Activated naive CD8-positive, alpha-beta T cell (primary cell): ENCODE data around the gene ZNF577.
"Not testable (repeated sequence)": the region's sequence is repeated elsewhere in the genome, so short reads cannot be mapped to it uniquely, and the experiment has no call there.

Experiments
- H3K27ac Mint-ChIP-seq: one replicate; pipeline ENCODE4 v1.8.0; 2021; ENCODE audit warnings: mixed read lengths
- H3K27me3 Mint-ChIP-seq: one replicate; pipeline ENCODE4 v1.8.0; 2021; ENCODE audit warnings: mixed read lengths
- H3K36me3 Mint-ChIP-seq: one replicate; pipeline ENCODE4 v1.8.0; 2021; ENCODE audit warnings: mixed read lengths
- H3K4me1 Mint-ChIP-seq: one replicate; pipeline ENCODE4 v1.8.0; 2021; ENCODE audit warnings: low read depth, mixed read lengths
- H3K4me3 Mint-ChIP-seq: one replicate; pipeline ENCODE4 v1.8.0; 2021; ENCODE audit warnings: mild to moderate bottlenecking, mixed read lengths
- H3K9me3 Mint-ChIP-seq: one replicate; pipeline ENCODE4 v1.8.0; 2021; ENCODE audit warnings: low read depth, mixed read lengths

The ZNF577 gene

DNA sequence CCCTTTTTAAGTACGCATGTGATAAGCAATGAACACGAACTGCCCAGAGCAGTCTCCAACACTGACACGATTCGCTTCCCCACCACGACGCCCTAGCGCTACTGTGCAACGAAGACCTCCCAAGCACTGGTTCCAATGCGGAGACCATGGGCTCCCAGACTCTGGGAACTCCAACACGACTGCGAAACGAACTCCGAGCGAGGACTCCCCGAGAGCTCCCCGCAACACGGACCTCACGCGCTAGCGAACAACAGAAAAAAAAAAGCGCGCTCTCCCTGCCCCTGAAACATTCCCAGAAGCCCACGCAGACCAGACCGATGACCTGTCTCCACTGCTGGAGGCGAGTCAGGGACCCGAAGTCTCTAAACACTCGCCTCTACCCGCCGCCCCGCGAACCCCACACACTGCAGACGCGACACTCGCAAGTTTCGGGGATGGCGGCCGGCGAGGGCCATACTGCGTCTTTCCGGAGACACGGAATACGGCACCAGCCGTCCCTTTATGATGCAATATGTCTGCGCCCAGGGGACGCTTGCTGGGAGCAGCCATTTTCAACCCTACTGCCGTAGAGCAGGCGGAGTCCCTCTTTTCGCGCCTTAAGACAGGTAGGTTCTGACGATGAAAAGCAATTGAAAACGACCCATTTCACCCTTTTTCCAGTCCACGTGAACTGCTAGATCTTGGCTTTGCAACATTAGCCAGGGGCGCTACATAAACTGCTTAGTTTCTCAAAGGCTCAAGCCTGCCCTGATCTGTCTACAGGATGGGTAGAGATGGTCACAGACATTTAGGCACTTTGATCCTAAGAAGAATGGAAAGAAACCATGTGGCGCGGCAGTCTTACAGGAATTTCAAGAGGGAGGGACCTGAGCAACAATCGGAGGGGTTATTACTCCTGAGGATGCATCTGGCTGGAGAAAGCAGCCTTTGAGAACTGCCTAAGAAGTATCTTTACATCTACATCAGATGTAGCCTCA lies at the start of gene ZNF577:
ZNF577 (minus strand) TSS at position 430 of the 977 bp plus-strand sequence. CDS start 7,569 bp downstream, outside the sequence.
- peak within 1 kb of the TSS; percentile 90 for H3K4me3 Mint-ChIP-seq

DNA sequence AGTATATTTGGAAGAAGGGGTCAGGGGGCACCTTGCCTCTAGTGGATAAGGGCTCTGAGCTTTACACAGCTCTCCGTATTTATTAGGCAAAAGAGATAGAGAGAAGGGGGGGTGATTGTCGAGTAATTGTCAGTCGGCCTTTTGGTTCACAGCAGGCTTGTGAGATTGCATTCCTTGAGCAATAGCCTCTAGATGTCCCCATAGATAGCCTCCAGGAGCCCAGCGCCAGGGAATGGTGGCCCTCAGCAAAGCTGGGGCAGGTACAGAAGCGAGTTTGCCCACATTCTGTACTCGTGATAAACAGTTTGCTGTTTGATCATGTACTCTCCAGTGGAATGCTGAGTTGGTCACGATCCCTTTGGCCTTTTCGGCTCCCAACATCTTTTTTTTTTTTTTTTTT lies 44.2 kb upstream of the ZNF577 start:
- H3K36me3 Mint-ChIP-seq: peaks cover 59% of the 10 kb centered on the region
- no peak overlapping the region for H3K4me3 Mint-ChIP-seq
- H3K27ac Mint-ChIP-seq: no peak overlapping the region
- H3K4me1 Mint-ChIP-seq: peaks cover 21% of the 10 kb centered on the region
- H3K9me3 Mint-ChIP-seq: peaks cover 25% of the 10 kb centered on the region
- H3K27me3 Mint-ChIP-seq: no peaks in the 10 kb centered on the region

More for the DNA sequence above, at the start of gene ZNF577:
- Mint-ChIP-seq H3K36me3 (peaks cover 59% of the 10 kb centered on the region), H3K4me1 (peaks cover 3% of the 10 kb centered on the region), H3K27me3 (no peaks in the 10 kb centered on the region), H3K9me3 (peaks cover 21% of the 10 kb centered on the region), H3K27ac (peak within 1 kb of the TSS; percentile 76)

DNA sequence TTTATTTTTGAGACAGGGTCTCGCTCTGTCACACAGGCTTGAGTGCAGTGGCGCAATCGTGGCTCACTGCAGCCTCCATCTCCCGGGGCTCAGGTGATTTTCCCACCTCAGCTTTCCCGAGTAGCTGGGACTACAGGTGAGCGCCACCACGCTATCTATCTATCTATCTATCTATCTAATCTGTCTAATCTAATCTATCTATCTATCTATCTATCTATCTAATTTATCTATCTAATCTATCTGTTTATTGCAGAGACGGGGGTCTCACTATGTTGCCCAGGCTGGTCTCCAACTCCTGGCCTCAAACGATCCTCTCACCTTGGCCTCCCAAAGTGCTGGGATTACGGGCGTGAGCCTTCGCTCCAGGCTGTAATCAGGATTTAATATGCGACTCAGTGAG lies 40.1 kb upstream of the ZNF577 start:
- Mint-ChIP-seq H3K36me3 (peaks cover 44% of the 10 kb centered on the region), H3K27me3 (no peaks in the 10 kb centered on the region)

DNA sequence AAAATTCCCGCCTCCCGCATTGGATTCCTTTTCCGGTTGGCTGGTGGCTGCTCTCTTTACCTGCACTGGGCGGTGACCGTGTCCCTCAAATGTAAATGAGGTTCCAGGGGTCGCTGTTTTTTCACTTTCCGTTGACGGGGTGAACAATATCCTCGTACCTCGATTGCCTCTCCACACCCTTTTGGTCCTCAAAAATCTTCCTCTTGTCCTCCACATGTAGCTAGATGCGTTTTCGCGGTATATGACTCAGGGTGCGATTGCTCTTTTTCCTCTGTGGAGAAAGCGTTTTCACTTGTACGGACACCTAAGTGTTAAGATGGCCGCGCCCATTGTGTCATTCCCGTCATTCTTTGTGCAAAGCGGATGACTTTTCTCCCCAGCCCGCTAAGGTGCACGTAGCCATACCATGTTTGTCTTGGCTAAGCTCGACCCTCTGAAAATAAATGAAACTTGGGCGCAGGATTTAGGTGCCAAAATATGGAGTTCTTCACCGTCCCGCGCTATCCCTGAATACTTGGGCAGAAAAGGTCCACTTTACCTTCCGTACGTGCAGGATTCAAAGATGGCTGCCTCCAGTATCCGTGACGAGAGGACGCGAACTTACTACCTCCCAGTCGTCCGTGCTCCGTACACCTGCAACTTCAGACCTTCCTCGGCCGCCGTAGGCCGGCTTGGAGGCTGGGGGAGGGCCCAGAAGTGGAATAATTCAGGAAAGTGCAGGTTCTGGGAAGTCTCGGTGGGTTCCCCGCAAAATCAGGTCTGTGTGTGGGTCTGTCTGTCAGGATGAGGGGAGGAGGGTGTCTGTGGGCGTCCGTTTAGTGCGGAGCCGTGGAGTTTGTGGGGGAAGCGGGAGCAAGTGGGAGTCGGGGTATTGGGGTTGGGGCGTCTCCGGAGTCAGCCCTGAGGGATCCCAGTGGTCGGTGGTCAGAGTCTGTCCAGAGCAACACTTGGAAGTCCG lies 39.3 kb upstream of the ZNF577 start, which contains the start of gene ZNF613:
ZNF613 (plus strand) TSS at position 689 of the 958 bp plus-strand sequence. CDS start 8,749 bp downstream, outside the sequence.
- H3K4me1 Mint-ChIP-seq: peaks cover 26% of the 10 kb centered on the region
- H3K9me3 Mint-ChIP-seq: peaks cover 31% of the 10 kb centered on the region
- peaks cover 46% of the 10 kb centered on the region for H3K36me3 Mint-ChIP-seq
- H3K27ac Mint-ChIP-seq: peak within 1 kb of the TSS; percentile 96
- H3K4me3 Mint-ChIP-seq: peak within 1 kb of the TSS; percentile 99
- H3K27me3 Mint-ChIP-seq: no peaks in the 10 kb centered on the region

More for the DNA sequence above, 40.1 kb upstream of the ZNF577 start:
- peaks cover 26% of the 10 kb centered on the region for H3K4me1 Mint-ChIP-seq
- peak overlapping the region; percentile 96 for H3K27ac Mint-ChIP-seq
- peak overlapping the region; percentile 99 for H3K4me3 Mint-ChIP-seq
- peaks cover 31% of the 10 kb centered on the region for H3K9me3 Mint-ChIP-seq

DNA sequence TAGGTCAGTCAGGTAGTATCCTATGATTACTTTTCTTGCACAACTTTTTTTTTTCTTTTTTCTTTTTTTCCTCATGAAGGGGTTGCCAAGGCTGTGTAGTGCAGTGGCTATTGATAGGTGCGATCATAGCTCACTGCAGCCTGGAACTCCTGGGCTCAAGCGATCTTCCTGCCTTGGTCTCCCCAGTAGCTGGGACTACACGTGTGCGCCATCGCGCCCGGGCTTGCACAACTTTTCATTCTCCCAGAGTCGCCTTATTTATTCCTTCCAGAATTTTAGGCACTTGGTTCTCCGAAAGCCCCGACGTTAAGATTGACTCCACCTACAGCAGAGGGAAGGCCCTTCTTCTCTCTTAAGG lies 38.7 kb upstream of the ZNF577 start:
- H3K4me1 Mint-ChIP-seq: peaks cover 26% of the 10 kb centered on the region
- peaks cover 46% of the 10 kb centered on the region for H3K36me3 Mint-ChIP-seq
- H3K9me3 Mint-ChIP-seq: peaks cover 26% of the 10 kb centered on the region
- peak overlapping the region; percentile 99 for H3K4me3 Mint-ChIP-seq
- peak overlapping the region; percentile 96 for H3K27ac Mint-ChIP-seq
- no peaks in the 10 kb centered on the region for H3K27me3 Mint-ChIP-seq

DNA sequence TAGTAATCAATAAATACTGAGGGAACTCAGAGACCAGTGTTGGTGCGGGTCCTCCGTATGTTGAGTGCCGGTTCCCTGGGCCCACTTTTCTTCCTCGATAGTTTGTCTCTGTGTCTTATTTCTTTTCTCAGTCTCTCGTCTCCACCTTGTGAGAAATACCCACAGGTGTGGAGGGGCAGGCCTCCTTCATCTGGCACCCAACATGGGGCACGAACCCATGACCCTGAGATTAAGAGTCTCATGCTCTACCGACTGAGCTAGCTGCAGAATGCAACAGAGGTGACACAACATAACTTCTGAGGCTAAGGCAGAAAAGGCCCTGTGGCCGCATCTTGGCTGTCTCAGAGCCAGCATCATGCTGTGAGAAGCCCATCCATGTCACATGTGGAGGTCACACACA lies 34.2 kb upstream of the ZNF577 start:
- H3K4me1 Mint-ChIP-seq: peaks cover 5% of the 10 kb centered on the region
- H3K4me3 Mint-ChIP-seq: no peak overlapping the region
- H3K27me3 Mint-ChIP-seq: no peaks in the 10 kb centered on the region
- peaks cover 34% of the 10 kb centered on the region for H3K36me3 Mint-ChIP-seq
- no peak overlapping the region for H3K27ac Mint-ChIP-seq
- H3K9me3 Mint-ChIP-seq: peaks cover 23% of the 10 kb centered on the region

DNA sequence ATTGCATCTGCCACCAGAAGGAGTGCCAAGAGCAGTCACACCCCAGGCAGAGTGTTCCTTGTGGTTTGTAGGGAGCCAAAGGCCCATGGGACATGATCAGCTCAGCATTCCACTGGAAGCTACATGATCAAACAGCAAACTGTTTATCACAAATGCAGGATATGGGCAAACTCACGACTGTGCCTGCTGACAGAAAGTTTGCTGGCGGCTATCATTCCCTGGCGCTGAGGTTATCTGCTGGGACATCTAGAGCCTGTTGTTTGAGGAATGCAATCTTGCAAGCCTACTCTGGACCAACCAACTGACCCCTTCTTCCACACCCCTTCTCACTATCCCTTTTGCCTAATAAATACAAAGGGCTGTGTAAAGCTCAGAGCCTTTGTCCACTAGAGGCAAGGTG lies 31.9 kb upstream of the ZNF577 start:
- Mint-ChIP-seq H3K4me3 (no peak overlapping the region), H3K27me3 (no peaks in the 10 kb centered on the region), H3K4me1 (no peaks in the 10 kb centered on the region), H3K9me3 (peaks cover 27% of the 10 kb centered on the region), H3K27ac (no peak overlapping the region), H3K36me3 (peaks cover 36% of the 10 kb centered on the region)

DNA sequence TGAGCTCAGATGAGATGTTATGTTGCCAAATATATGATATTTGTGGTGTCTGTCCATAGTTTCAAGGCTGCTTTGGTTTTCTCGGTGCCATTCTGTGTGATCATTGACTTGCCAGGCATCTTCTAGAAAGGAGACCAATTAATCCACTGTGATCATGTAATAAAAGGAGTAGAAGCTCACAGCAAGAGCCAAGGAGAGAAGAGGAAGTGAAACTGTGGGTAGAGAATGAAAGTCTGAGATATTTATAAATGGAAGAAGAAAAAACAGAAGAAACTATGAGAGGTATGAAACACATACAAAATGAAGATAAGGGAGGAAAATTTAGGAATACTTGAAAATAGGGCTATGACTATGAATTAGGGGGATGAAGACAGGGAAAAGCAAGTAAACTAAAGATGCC lies 28.4 kb upstream of the ZNF577 start:
- no peaks in the 10 kb centered on the region for H3K4me1 Mint-ChIP-seq
- H3K27ac Mint-ChIP-seq: no peak overlapping the region
- H3K4me3 Mint-ChIP-seq: no peak overlapping the region
- no peaks in the 10 kb centered on the region for H3K27me3 Mint-ChIP-seq
- H3K9me3 Mint-ChIP-seq: peaks cover 45% of the 10 kb centered on the region
- peaks cover 42% of the 10 kb centered on the region for H3K36me3 Mint-ChIP-seq

DNA sequence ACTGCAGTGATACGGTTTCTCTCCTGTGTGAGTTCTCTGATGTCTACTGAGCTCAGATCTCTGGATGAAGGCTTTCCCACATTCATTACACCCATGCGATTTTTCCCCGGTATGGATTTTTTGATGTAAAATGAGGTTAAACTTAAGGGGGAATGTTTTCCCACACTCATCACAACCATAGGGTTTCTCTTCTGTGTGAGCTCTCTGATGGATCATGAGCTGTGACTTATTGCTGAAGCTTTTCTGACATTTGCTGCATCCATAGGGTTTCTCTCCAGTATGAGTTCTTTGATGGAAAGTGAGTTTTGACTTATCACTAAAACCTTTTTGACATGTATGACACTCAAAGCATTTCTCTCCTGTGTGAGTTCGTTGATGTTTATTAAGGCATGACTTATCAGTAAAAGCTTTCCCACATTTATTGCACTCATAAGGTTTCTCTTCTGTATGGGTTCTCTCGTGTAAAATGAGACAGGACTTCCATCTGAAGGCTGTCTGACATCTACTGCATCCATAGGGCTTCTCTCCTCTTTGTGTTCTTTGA lies 27.6 kb upstream of the ZNF577 start:
- no peak overlapping the region for H3K4me3 Mint-ChIP-seq
- peaks cover 42% of the 10 kb centered on the region for H3K9me3 Mint-ChIP-seq
- no peaks in the 10 kb centered on the region for H3K4me1 Mint-ChIP-seq
- peaks cover 42% of the 10 kb centered on the region for H3K36me3 Mint-ChIP-seq
- no peak overlapping the region for H3K27ac Mint-ChIP-seq
- H3K27me3 Mint-ChIP-seq: no peaks in the 10 kb centered on the region

DNA sequence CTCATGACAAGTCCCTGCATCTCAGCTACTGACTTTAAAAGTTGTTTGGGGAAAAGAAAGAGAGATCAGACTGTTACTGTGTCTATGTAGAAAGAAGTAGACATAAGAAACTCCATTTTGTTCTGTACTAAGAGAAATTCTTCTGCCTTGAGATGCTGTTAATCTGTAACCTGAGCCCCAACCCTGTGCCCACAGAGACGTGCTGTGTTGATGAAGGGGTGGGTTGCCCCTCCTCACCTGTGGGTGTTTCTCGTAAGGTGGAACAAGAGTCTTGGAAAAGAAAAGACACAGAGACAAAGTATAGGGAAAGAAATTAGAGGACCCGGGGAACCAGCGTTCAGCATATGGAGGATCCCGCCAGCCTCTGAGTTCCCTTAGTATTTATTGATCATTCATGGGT lies 20.2 kb upstream of the ZNF577 start:
- H3K36me3 Mint-ChIP-seq: peaks cover 51% of the 10 kb centered on the region
- H3K4me3 Mint-ChIP-seq, H3K27ac Mint-ChIP-seq: not testable (repeated sequence)
- H3K27me3 Mint-ChIP-seq: peaks cover 23% of the 10 kb centered on the region
- peaks cover 39% of the 10 kb centered on the region for H3K9me3 Mint-ChIP-seq
- peaks cover 18% of the 10 kb centered on the region for H3K4me1 Mint-ChIP-seq

DNA sequence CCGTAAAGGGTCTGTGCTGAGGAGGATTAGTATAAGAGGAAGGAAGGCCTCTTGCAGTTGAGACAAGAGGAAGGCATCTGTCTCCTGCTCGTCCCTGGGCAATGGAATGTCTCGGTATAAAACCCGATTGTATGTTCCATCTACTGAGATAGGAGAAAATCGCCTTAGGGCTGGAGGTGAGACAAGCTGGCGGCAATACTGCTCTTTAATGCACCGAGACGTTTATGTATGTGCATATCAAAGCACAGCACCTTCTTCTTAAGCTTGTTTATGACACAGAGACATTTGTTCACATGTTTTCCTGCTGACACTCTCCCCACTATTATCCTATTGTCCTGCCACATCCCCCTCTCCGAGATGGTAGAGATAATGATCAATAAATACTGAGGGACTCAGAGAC lies 18.4 kb upstream of the ZNF577 start:
- H3K36me3 Mint-ChIP-seq: peaks cover 52% of the 10 kb centered on the region
- peaks cover 30% of the 10 kb centered on the region for H3K9me3 Mint-ChIP-seq
- H3K27me3 Mint-ChIP-seq: peaks cover 23% of the 10 kb centered on the region
- H3K4me1 Mint-ChIP-seq: peaks cover 22% of the 10 kb centered on the region
- H3K4me3 Mint-ChIP-seq, H3K27ac Mint-ChIP-seq: not testable (repeated sequence)

DNA sequence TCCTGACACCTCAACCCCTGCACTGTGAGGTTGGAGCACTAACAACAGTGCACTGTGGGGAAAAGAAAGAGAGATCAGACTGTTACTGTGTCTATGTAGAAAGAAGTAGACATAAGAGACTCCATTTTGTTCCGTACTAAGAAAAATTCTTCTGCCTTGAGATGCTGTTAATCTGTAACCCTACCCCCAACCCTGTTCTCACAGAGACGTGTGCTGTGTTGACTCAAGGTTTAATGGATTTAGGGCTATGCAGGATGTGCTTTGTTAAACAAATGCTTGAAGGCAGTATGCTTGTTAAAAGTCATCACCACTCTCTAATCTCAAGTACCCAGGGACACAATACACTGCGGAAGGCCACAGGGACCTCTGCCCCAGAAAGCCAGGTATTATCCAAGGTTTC lies 17.9 kb upstream of the ZNF577 start:
- peaks cover 29% of the 10 kb centered on the region for H3K9me3 Mint-ChIP-seq
- H3K4me3 Mint-ChIP-seq, H3K27ac Mint-ChIP-seq: not testable (repeated sequence)
- H3K27me3 Mint-ChIP-seq: peaks cover 23% of the 10 kb centered on the region
- peaks cover 54% of the 10 kb centered on the region for H3K36me3 Mint-ChIP-seq
- peaks cover 22% of the 10 kb centered on the region for H3K4me1 Mint-ChIP-seq

DNA sequence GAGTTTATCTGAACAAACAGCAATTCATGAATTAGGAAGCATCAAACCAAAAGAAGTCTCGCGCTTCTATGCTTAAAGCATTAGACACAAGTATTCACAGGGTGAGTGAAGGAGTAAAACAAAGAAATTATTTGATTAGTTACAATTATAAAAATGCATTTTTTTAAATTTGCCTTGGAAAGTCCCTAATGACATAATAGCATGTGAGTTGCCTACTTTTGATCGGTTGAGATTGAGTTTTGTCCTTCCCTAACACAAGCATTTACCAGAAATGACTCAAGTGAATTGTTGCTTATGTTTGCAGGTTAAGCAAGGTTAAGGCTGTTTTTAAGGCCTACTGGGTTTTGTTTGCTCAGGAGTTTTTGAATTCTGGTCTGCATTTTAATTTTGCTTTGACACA lies 17.5 kb upstream of the ZNF577 start:
- Mint-ChIP-seq H3K9me3 (peaks cover 29% of the 10 kb centered on the region), H3K4me3 (peak overlapping the region; percentile 100), H3K27ac (peak overlapping the region; percentile 99), H3K36me3 (peaks cover 58% of the 10 kb centered on the region), H3K27me3 (peaks cover 23% of the 10 kb centered on the region), H3K4me1 (peaks cover 24% of the 10 kb centered on the region)

DNA sequence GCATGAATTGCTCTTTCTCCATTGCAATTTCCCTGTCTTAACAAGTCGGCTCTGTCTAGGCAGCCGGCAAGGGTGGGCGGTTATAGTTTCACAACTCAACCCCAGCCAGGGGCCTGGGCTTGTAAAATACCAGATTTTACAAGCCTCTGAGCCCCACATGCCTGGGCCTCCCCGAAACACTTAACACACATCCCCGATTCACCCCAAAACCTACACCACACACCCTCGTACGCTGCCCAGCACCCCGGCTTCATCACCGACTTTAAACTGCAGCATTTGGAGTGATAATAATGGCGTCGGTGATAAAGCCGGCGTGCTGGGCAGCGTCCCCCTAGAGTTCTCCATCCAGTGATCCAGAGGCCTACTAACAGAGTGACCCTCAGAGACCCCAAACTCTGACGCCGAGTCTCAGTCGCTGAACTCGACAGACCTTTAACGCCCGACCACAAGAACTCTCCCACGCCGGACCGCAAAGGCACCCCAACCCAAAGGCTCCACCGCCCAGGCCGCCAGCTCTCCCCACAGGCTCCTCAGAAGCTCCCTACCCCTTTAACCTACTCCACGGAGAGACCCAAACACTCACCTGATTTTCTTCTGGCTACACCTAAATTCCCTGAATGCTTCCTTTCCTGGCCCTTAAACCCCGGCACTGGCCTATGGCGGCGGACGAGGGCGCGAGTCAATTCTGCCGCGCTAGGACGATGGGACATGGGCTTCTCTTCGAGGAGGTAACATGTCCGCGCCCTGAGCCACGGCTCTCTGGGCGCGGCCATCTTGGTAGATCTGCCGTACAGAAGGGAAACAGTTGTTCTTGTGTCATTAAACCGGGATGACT lies 16.8 kb upstream of the ZNF577 start, which contains the start of gene ZNF649:
ZNF649 (minus strand) TSS at position 687 of the 835 bp plus-strand sequence. CDS start 4,910 bp downstream, outside the sequence.
- H3K4me1 Mint-ChIP-seq: peaks cover 24% of the 10 kb centered on the region
- peaks cover 19% of the 10 kb centered on the region for H3K27me3 Mint-ChIP-seq
- peaks cover 25% of the 10 kb centered on the region for H3K9me3 Mint-ChIP-seq
- peak within 1 kb of the TSS; percentile 99 for H3K27ac Mint-ChIP-seq
- peak within 1 kb of the TSS; percentile 100 for H3K4me3 Mint-ChIP-seq
- H3K36me3 Mint-ChIP-seq: peaks cover 60% of the 10 kb centered on the region
